Mammary epithelial cell (primary cell): Measurements from ENCODE around the gene CA9.

Experiments
- CTCF ChIP-seq, 2 donors: IDR thresholded peaks in 1 of 2; conservative IDR thresholded peaks in 1 of 2; 2 replicates each; pipeline ENCODE4 v1.5.1; 2011 to 2012; ENCODE audit warnings: inconsistent platforms in 2 of 2, low read length in 2 of 2, mild to moderate bottlenecking in 2 of 2, control low read depth in 1 of 2, low read depth in 1 of 2; ENCODE audit not compliant: insufficient read depth in 1 of 2; ENCODE audit errors: extremely low read depth in 1 of 2
- EZH2 ChIP-seq: IDR thresholded peaks from 2 replicates; pipeline ENCODE4 v1.6.1; 2012; ENCODE audit warnings: low read length, inconsistent platforms, borderline replicate concordance

- TF ChIP-seq EZH2 (no peak), CTCF (conservative IDR thresholded peaks at IDR 0.05 in 1 of 2, IDR thresholded peaks at IDR 0.05 in 1 of 2; ENCODE audit: extremely low read depth in 1 of 2, insufficient read depth in 1 of 2, low read depth in 1 of 2, low read length in 2 of 2) (no peak)
Measured at GRCh38 chr9:35690294-35690613, 16.5 kb downstream of the CA9 start.
